Measurements from ENCODE around the gene CENPB. TPM values are rescaled to one million over a fixed set of nuclear protein-coding genes. Genes with fewer than 3 reads are reported as not detected.

The CENPB gene
- total and polyA plus RNA-seq, 2 donors = 36.2 to 36.8 TPM

Other genes with a start within 250 kb of the CENPB start
- 0.19 TPM for gene GFRA4, start 123.3 kb downstream of the CENPB start, total RNA-seq
- 0.21 TPM for gene GFRA4, start 123.3 kb downstream of the CENPB start, polyA plus RNA-seq
- 0.90 TPM for gene ADAM33, start 104.7 kb downstream of the CENPB start, total RNA-seq
- 3.6 TPM for gene ADAM33, start 104.7 kb downstream of the CENPB start, polyA plus RNA-seq
- gene SIGLEC1, start 74.1 kb downstream of the CENPB start, total RNA-seq = 0.90 TPM
- 21.9 TPM for gene SIGLEC1, start 74.1 kb downstream of the CENPB start, polyA plus RNA-seq
- gene HSPA12B, start 54.1 kb downstream of the CENPB start, total RNA-seq = 1.5 TPM
- gene HSPA12B, start 54.1 kb downstream of the CENPB start, polyA plus RNA-seq = 2.3 TPM
- gene ADISSP, start 19.0 kb downstream of the CENPB start, total RNA-seq = 23.6 TPM
- gene ADISSP, start 19.0 kb downstream of the CENPB start, polyA plus RNA-seq = 21.4 TPM
- 0.05 TPM for gene SPEF1, start 5.3 kb downstream of the CENPB start, total RNA-seq
- gene SPEF1, start 5.3 kb downstream of the CENPB start, polyA plus RNA-seq = 0.16 TPM
- gene CDC25B, start 9.6 kb upstream of the CENPB start, total RNA-seq = 21.1 TPM
- gene CDC25B, start 9.6 kb upstream of the CENPB start, polyA plus RNA-seq = 56.4 TPM
- 6.9 TPM for gene AP5S1, start 33.8 kb upstream of the CENPB start, total RNA-seq
- gene AP5S1, start 33.8 kb upstream of the CENPB start, polyA plus RNA-seq = 8.4 TPM
- gene MAVS, start 60.1 kb upstream of the CENPB start, total RNA-seq = 8.1 TPM
- gene MAVS, start 60.1 kb upstream of the CENPB start, polyA plus RNA-seq = 18.8 TPM
- 36.9 TPM for gene PANK2, start 102.6 kb upstream of the CENPB start, total RNA-seq
- gene PANK2, start 102.6 kb upstream of the CENPB start, polyA plus RNA-seq = 40.6 TPM
- 3.7 TPM for gene RNF24, start 228.8 kb upstream of the CENPB start, total RNA-seq
- gene RNF24, start 228.8 kb upstream of the CENPB start, polyA plus RNA-seq = 3.5 TPM